Endodermal cell (in vitro differentiated cells): Measurements from ENCODE around the gene FBXW7. TPM values are rescaled to one million over a fixed set of nuclear protein-coding genes. Genes with fewer than 3 reads are reported as not detected.

ENCODE experiments used
- DNase-seq: peaks from one replicate; pipeline ENCODE4 v3.0.0-alpha.2; 2017
- H3K27ac ChIP-seq: 2 replicates; pipeline ENCODE4 v1.5.1; 2013; ENCODE audit warnings: mild to moderate bottlenecking, low read depth, low read length, moderate library complexity
- H3K27me3 ChIP-seq: 2 replicates; pipeline ENCODE4 v1.6.1; 2013; ENCODE audit warnings: mild to moderate bottlenecking, low read length, moderate library complexity; ENCODE audit not compliant: insufficient read depth, control insufficient read depth, poor library complexity, severe bottlenecking
- H3K36me3 ChIP-seq: 2 replicates; pipeline ENCODE4 v1.7.0; 2013; ENCODE audit warnings: mild to moderate bottlenecking, low read length, moderate library complexity; ENCODE audit not compliant: control insufficient read depth, insufficient read depth
- H3K4me1 ChIP-seq: one replicate; pipeline ENCODE4 v1.7.0; 2013; ENCODE audit warnings: low read length; ENCODE audit not compliant: control insufficient read depth, insufficient read depth
- H3K4me3 ChIP-seq: 2 replicates; pipeline ENCODE4 v1.5.1; 2013; ENCODE audit warnings: mild to moderate bottlenecking, low read length, moderate library complexity
- H3K9ac ChIP-seq: 2 replicates; pipeline ENCODE4 v1.6.1; 2013; ENCODE audit warnings: mild to moderate bottlenecking, low read length, moderate library complexity; ENCODE audit not compliant: poor library complexity, severe bottlenecking; ENCODE audit errors: extremely low read depth
- H3K9me3 ChIP-seq: 2 replicates; pipeline ENCODE4 v1.6.1; 2013; ENCODE audit warnings: mild to moderate bottlenecking, low read length, moderate library complexity; ENCODE audit not compliant: control insufficient read depth
- H3K27ac Mint-ChIP-seq: 2 replicates; pipeline ENCODE4 v1.8.0; 2020; ENCODE audit warnings: mixed read lengths
- H3K27me3 Mint-ChIP-seq: 2 replicates; pipeline ENCODE4 v1.8.0; 2021; ENCODE audit warnings: mild to moderate bottlenecking, mixed read lengths; ENCODE audit not compliant: insufficient read depth
- H3K36me3 Mint-ChIP-seq: 2 replicates; pipeline ENCODE4 v1.8.0; 2020; ENCODE audit warnings: low read depth, mixed read lengths
- H3K4me1 Mint-ChIP-seq: 2 replicates; pipeline ENCODE4 v1.8.0; 2020; ENCODE audit warnings: mixed read lengths
- H3K4me3 Mint-ChIP-seq: 2 replicates; pipeline ENCODE4 v1.8.0; 2020; ENCODE audit warnings: mild to moderate bottlenecking, moderate library complexity, mixed read lengths
- H3K9me3 Mint-ChIP-seq: 2 replicates; pipeline ENCODE4 v1.8.0; 2020; ENCODE audit warnings: mild to moderate bottlenecking, mixed read lengths
- CTCF ChIP-seq: fragments of 200-600 bp; sonication (generic); conservative IDR thresholded peaks from 2 replicates; pipeline ENCODE4 v1.5.0; 2021; ENCODE audit warnings: antibody characterized with exemption, mild to moderate bottlenecking
- WGBS, 2 experiments: methylation state at CpG; one replicate each; pipeline versions ENCODE4 v1.1.5 to v1.1.7; 2013; ENCODE audit warnings: missing lambda C conversion rate in 2 of 2, mixed read lengths in 1 of 2; ENCODE audit not compliant: insufficient coverage in 1 of 2, insufficient read length in 1 of 2; 5-methylcytosine and 5-hydroxymethylcytosine counted together
- total RNA-seq, 2 donors: library from RNA; stranded (reverse); fragmentation: NEBNext Ultra II Directional in 1 of 2; extraction: Animal tissue kit (Norgen Biotek cat#: 25700) in 1 of 2; gene quantifications; 2 replicates in 1 of 2; 3 replicates in 1 of 2; pipeline ENCODE4 v1.2.1, GENCODE V29; 2021

FBXW7 gene
- total RNA-seq, 2 donors from 2014 or later, result 34.3 to 34.4 TPM

DNA sequence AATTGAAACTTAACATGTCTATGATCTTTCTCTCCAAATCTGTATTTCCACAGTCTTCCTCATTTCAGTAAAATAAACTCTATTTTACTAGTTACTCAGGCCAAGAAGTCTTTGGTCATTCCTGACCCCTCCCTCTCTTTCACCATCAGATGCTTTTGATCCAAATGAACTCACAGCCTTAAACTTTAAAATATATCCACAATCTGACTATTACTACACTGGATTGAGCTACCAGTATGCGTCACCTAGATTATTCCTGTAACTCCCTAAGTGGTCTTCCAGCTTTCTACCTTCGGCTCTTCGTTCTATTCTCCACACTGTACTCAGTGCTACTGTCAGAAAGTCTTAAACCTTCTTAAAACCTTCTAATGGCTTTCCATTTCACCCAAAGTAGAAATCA is 195.1 kb downstream of the FBXW7 start:
- Histone ChIP-seq H3K4me3 (no peak overlapping the region), H3K9me3 (no peaks in the 10 kb centered on the region), H3K4me1 (no peaks in the 10 kb centered on the region), H3K36me3 (no peaks in the 10 kb centered on the region), H3K27me3 (no peaks in the 10 kb centered on the region), H3K27ac (no peak overlapping the region), H3K9ac (no peak overlapping the region)
- Mint-ChIP-seq H3K27me3 (no peaks in the 10 kb centered on the region), H3K27ac (no peak overlapping the region), H3K4me3 (no peak overlapping the region), H3K36me3 (peaks cover 6% of the 10 kb centered on the region), H3K9me3 (no peaks in the 10 kb centered on the region), H3K4me1 (no peaks in the 10 kb centered on the region)
- 96 to 100% methylated on average over 3 of the region's 3 CpGs for WGBS, 2 experiments
- DNase-seq, result no peak
- no peak for TF ChIP-seq CTCF

GRCh38 chr4:152339576-152339975 is 196.3 kb downstream of the FBXW7 start:
- Mint-ChIP-seq H3K4me3 (no peak overlapping the region), H3K4me1 (no peaks in the 10 kb centered on the region), H3K9me3 (no peaks in the 10 kb centered on the region), H3K36me3 (peaks cover 8% of the 10 kb centered on the region), H3K27me3 (no peaks in the 10 kb centered on the region), H3K27ac (no peak overlapping the region)
- H3K9ac ChIP-seq, result no peak overlapping the region
- H3K4me3 ChIP-seq, result no peak overlapping the region
- DNase-seq, result no peak
- no peaks in the 10 kb centered on the region for H3K27me3 ChIP-seq
- no peaks in the 10 kb centered on the region for H3K36me3 ChIP-seq
- TF ChIP-seq CTCF, result no peak
- WGBS, 2 experiments, result 95% methylated on average over 3 of the region's 4 CpGs; no CpG with 5 or more reads in 1 of the 2 experiments
- H3K4me1 ChIP-seq, result no peaks in the 10 kb centered on the region
- no peaks in the 10 kb centered on the region for H3K9me3 ChIP-seq
- H3K27ac ChIP-seq, result no peak overlapping the region

GRCh38 chr4:152334931-152335330 is 201.0 kb downstream of the FBXW7 start:
- Histone ChIP-seq H3K9ac (no peak overlapping the region), H3K4me1 (no peaks in the 10 kb centered on the region), H3K36me3 (peaks cover 5% of the 10 kb centered on the region), H3K27me3 (no peaks in the 10 kb centered on the region), H3K27ac (no peak overlapping the region), H3K4me3 (no peak overlapping the region), H3K9me3 (no peaks in the 10 kb centered on the region)
- WGBS, 2 experiments, result 60 to 64% methylated on average over 3 of the region's 3 CpGs
- Mint-ChIP-seq H3K9me3 (no peaks in the 10 kb centered on the region), H3K27ac (no peak overlapping the region), H3K4me1 (no peaks in the 10 kb centered on the region), H3K27me3 (no peaks in the 10 kb centered on the region), H3K36me3 (peaks cover 4% of the 10 kb centered on the region), H3K4me3 (no peak overlapping the region)
- no peak for DNase-seq
- TF ChIP-seq CTCF, result no peak
